CD4-positive, alpha-beta memory T cell (primary cell): Measurements from ENCODE around the gene RPL7A. TPM values are rescaled to one million over a fixed set of nuclear protein-coding genes. Genes with fewer than 3 reads are reported as not detected.
A peak's percentile ranks its signal among the peaks of the same experiment; 100 is the strongest.
"Not testable (repeated sequence)": the region's sequence is repeated elsewhere in the genome, so short reads cannot be mapped to it uniquely, and the experiment has no call there.

Experiments used
- CTCF ChIA-PET: fragments of 350-600 bp; sonication (Branson Sonifier 250); formaldehyde crosslinking; loops from one replicate; lab custom pipeline; 2021; ENCODE audit warnings: inconsistent platforms; ENCODE audit not compliant: partially characterized antibody; lab: Charles Lee
- POLR2A ChIA-PET: fragments of 350-600 bp; sonication (Branson Sonifier 250); formaldehyde crosslinking; loops from one replicate; lab custom pipeline; 2021; ENCODE audit not compliant: partially characterized antibody; lab: Charles Lee
- DNase-seq, 5 donors: peaks; one replicate each; pipeline versions ENCODE4 v3.0.0 to v3.0.0-alpha.2; 2020 to 2022; ENCODE audit warnings: mixed read lengths in 1 of 5
- H3K27ac ChIP-seq: one replicate; pipeline ENCODE4 v1.7.0; 2013; ENCODE audit warnings: low read depth, low read length
- H3K27me3 ChIP-seq: 2 replicates; pipeline ENCODE4 v1.7.0; 2013; ENCODE audit warnings: mild to moderate bottlenecking, low read length, moderate library complexity; ENCODE audit not compliant: insufficient read depth
- H3K36me3 ChIP-seq: 2 replicates; pipeline ENCODE4 v1.7.0; 2013; ENCODE audit warnings: mild to moderate bottlenecking, low read length, moderate library complexity; ENCODE audit not compliant: insufficient read depth
- H3K4me1 ChIP-seq: 2 replicates; pipeline ENCODE4 v1.7.0; 2013; ENCODE audit warnings: mild to moderate bottlenecking, low read length, moderate library complexity; ENCODE audit not compliant: insufficient read depth
- H3K4me3 ChIP-seq, 2 donors: one replicate each; pipeline ENCODE4 v1.7.0; 2013; ENCODE audit warnings: low read length in 2 of 2, mild to moderate bottlenecking in 1 of 2
- H3K9me3 ChIP-seq, 2 donors: one replicate each; pipeline ENCODE4 v1.7.0; 2013; ENCODE audit warnings: low read length in 2 of 2, control low read depth in 1 of 2; ENCODE audit not compliant: control insufficient read depth in 1 of 2
- H3K27ac Mint-ChIP-seq, 7 donors: one replicate each; pipeline ENCODE4 v1.8.0; 2020 to 2021; ENCODE audit warnings: mixed read lengths in 7 of 7, mild to moderate bottlenecking in 6 of 7, inconsistent platforms in 3 of 7, moderate library complexity in 3 of 7
- H3K27me3 Mint-ChIP-seq, 2 donors: one replicate each; pipeline ENCODE4 v1.8.0; 2020 to 2021; ENCODE audit warnings: mixed read lengths in 2 of 2
- H3K36me3 Mint-ChIP-seq, 2 donors: one replicate each; pipeline ENCODE4 v1.8.0; 2020 to 2021; ENCODE audit warnings: mixed read lengths in 2 of 2, inconsistent platforms in 1 of 2, mild to moderate bottlenecking in 1 of 2
- H3K4me1 Mint-ChIP-seq, 4 donors: one replicate each; pipeline ENCODE4 v1.8.0; 2020 to 2021; ENCODE audit warnings: mixed read lengths in 4 of 4, mild to moderate bottlenecking in 1 of 4
- H3K4me3 Mint-ChIP-seq, 8 donors: one replicate each; pipeline ENCODE4 v1.8.0; 2020 to 2021; ENCODE audit warnings: mixed read lengths in 8 of 8, mild to moderate bottlenecking in 7 of 8, moderate library complexity in 6 of 8, inconsistent platforms in 3 of 8
- H3K9me3 Mint-ChIP-seq, 8 donors: one replicate each; pipeline ENCODE4 v1.8.0; 2020 to 2021; ENCODE audit warnings: mixed read lengths in 8 of 8, mild to moderate bottlenecking in 5 of 8, inconsistent platforms in 3 of 8, moderate library complexity in 1 of 8
- intact Hi-C: fragments of 100-400 bp; cut with micrococcal nuclease; formaldehyde crosslinking; loops from one replicate; pipeline ENCODE4 v1.15.1; 2023
- polyA plus RNA-seq, 2 donors: library from polyadenylated mRNA; unstranded; fragments of 300-500 nt; fragmentation: Illumina TruSeq; gene quantifications; one replicate each; pipeline ENCODE4 v1.2.3, GENCODE V29; 2021
- total RNA-seq, 2 experiments: library from RNA; stranded (reverse); gene quantifications; one replicate each; pipeline ENCODE4 v1.2.3, GENCODE V29; 2021

Gene RPL7A
- total and polyA plus RNA-seq, 4 experiments from 2014 or later = 794 to 2,268 (median 1,624) TPM

GRCh38 chr9:133305731-133306130 is 42.3 kb upstream of the RPL7A start:
- no peaks in the 10 kb centered on the region for H3K27me3 ChIP-seq
- Mint-ChIP-seq H3K9me3 (peaks cover 0 to 1% (median 0%) of the 10 kb centered on the region in 8 donors), H3K27me3 (peaks cover 14 to 19% of the 10 kb centered on the region in 2 donors), H3K4me3 (no peak overlapping the region), H3K36me3 (no peaks in the 10 kb centered on the region), H3K27ac (peak overlapping the region in 1 of 7 donors; percentile 30), H3K4me1 (no peaks in the 10 kb centered on the region)
- no peaks in the 10 kb centered on the region for H3K36me3 ChIP-seq
- CTCF ChIA-PET = no interaction called here
- no peaks in the 10 kb centered on the region for H3K9me3 ChIP-seq
- H3K27ac ChIP-seq = no peak overlapping the region
- H3K4me3 ChIP-seq = no peak overlapping the region
- no peak for DNase-seq
- POLR2A ChIA-PET = no interaction called here
- no peaks in the 10 kb centered on the region for H3K4me1 ChIP-seq
- intact Hi-C loops = no loop called here

GRCh38 chr9:133306242-133307204 is 41.5 kb upstream of the RPL7A start:
- no peaks in the 10 kb centered on the region for H3K27me3 ChIP-seq
- Mint-ChIP-seq H3K27me3 (peaks cover 14 to 19% of the 10 kb centered on the region in 2 donors), H3K4me3 (no peak overlapping the region), H3K4me1 (no peaks in the 10 kb centered on the region), H3K27ac (peak overlapping the region in 1 of 7 donors; percentile 17), H3K9me3 (peaks cover 0 to 1% (median 0%) of the 10 kb centered on the region in 8 donors), H3K36me3 (no peaks in the 10 kb centered on the region)
- no peaks in the 10 kb centered on the region for H3K9me3 ChIP-seq
- H3K4me3 ChIP-seq = no peak overlapping the region
- no peak overlapping the region for H3K27ac ChIP-seq
- no peak for DNase-seq
- ChIA-PET POLR2A (no interaction called here), CTCF (no interaction called here)
- H3K4me1 ChIP-seq = no peaks in the 10 kb centered on the region
- H3K36me3 ChIP-seq = no peaks in the 10 kb centered on the region
- intact Hi-C loops = no loop called here

GRCh38 chr9:133307301-133307700 is 40.7 kb upstream of the RPL7A start:
- Mint-ChIP-seq H3K36me3 (no peaks in the 10 kb centered on the region), H3K27me3 (peaks cover 10 to 19% of the 10 kb centered on the region in 2 donors), H3K9me3 (peaks cover 0 to 1% (median 0%) of the 10 kb centered on the region in 8 donors), H3K4me1 (no peaks in the 10 kb centered on the region), H3K27ac (no peak overlapping the region), H3K4me3 (no peak overlapping the region)
- DNase-seq = no peak
- no peaks in the 10 kb centered on the region for H3K9me3 ChIP-seq
- intact Hi-C loops = no loop called here
- no peaks in the 10 kb centered on the region for H3K36me3 ChIP-seq
- CTCF ChIA-PET = no interaction called here
- no peak overlapping the region for H3K27ac ChIP-seq
- POLR2A ChIA-PET = no interaction called here
- no peaks in the 10 kb centered on the region for H3K27me3 ChIP-seq
- no peaks in the 10 kb centered on the region for H3K4me1 ChIP-seq
- no peak overlapping the region for H3K4me3 ChIP-seq

- Mint-ChIP-seq H3K27ac (no peak overlapping the region), H3K4me3 (no peak overlapping the region), H3K36me3 (no peaks in the 10 kb centered on the region), H3K27me3 (peaks cover 10 to 19% of the 10 kb centered on the region in 2 donors), H3K4me1 (no peaks in the 10 kb centered on the region), H3K9me3 (peaks cover 0 to 1% (median 0%) of the 10 kb centered on the region in 8 donors)
- POLR2A ChIA-PET = no interaction called here
- H3K4me1 ChIP-seq = no peaks in the 10 kb centered on the region
- H3K27ac ChIP-seq = no peak overlapping the region
- H3K4me3 ChIP-seq = no peak overlapping the region
- no peaks in the 10 kb centered on the region for H3K27me3 ChIP-seq
- H3K9me3 ChIP-seq = no peaks in the 10 kb centered on the region
- CTCF ChIA-PET = no interaction called here
- no peaks in the 10 kb centered on the region for H3K36me3 ChIP-seq
- DNase-seq = no peak
- intact Hi-C loops = no loop called here
Observed at GRCh38 chr9:133309608-133310007, 38.4 kb upstream of the RPL7A start.

- no peak overlapping the region for H3K4me3 ChIP-seq
- Mint-ChIP-seq H3K4me1 (no peaks in the 10 kb centered on the region), H3K9me3 (peaks cover 0 to 1% (median 0%) of the 10 kb centered on the region in 8 donors), H3K27me3 (peaks cover 0 to 3% of the 10 kb centered on the region in 2 donors), H3K27ac (no peak overlapping the region), H3K4me3 (no peak overlapping the region), H3K36me3 (no peaks in the 10 kb centered on the region)
- CTCF ChIA-PET = no interaction called here
- intact Hi-C loops = no loop called here
- no peaks in the 10 kb centered on the region for H3K36me3 ChIP-seq
- no peak for DNase-seq
- H3K4me1 ChIP-seq = no peaks in the 10 kb centered on the region
- no peaks in the 10 kb centered on the region for H3K9me3 ChIP-seq
- H3K27ac ChIP-seq = no peak overlapping the region
- H3K27me3 ChIP-seq = no peaks in the 10 kb centered on the region
- POLR2A ChIA-PET = no interaction called here
Observed at GRCh38 chr9:133315997-133316396, 32.0 kb upstream of the RPL7A start.

- H3K27ac Mint-ChIP-seq, H3K4me3 Mint-ChIP-seq, CTCF ChIA-PET, H3K4me1 Mint-ChIP-seq, intact Hi-C loops, POLR2A ChIA-PET, H3K27me3 ChIP-seq, H3K36me3 Mint-ChIP-seq, H3K36me3 ChIP-seq, H3K27me3 Mint-ChIP-seq, H3K9me3 Mint-ChIP-seq, H3K4me3 ChIP-seq, H3K9me3 ChIP-seq, H3K27ac ChIP-seq, H3K4me1 ChIP-seq, DNase-seq: not testable (repeated sequence)
Observed at GRCh38 chr9:133317551-133317950, 30.5 kb upstream of the RPL7A start.

- Mint-ChIP-seq H3K27me3 (peaks cover 0 to 2% of the 10 kb centered on the region in 2 donors), H3K27ac (no peak overlapping the region), H3K9me3 (peaks cover 0 to 1% (median 0%) of the 10 kb centered on the region in 8 donors), H3K36me3 (no peaks in the 10 kb centered on the region), H3K4me1 (no peaks in the 10 kb centered on the region), H3K4me3 (no peak overlapping the region)
- intact Hi-C loops = no loop called here
- Histone ChIP-seq H3K4me1 (no peaks in the 10 kb centered on the region), H3K27ac (no peak overlapping the region), H3K27me3 (no peaks in the 10 kb centered on the region), H3K9me3 (no peaks in the 10 kb centered on the region), H3K4me3 (no peak overlapping the region), H3K36me3 (no peaks in the 10 kb centered on the region)
- POLR2A ChIA-PET = no interaction called here
- CTCF ChIA-PET = no interaction called here
- no peak for DNase-seq
Observed at GRCh38 chr9:133320421-133320881, 27.6 kb upstream of the RPL7A start.
